GM19372 (cell line): ENCODE results near the gene KRT13.
A peak's percentile ranks its signal among the peaks of the same experiment; 100 is the strongest.

Source experiments
- ATAC-seq: cut with Tn5 transposase; IDR thresholded peaks from one replicate; pipeline ENCODE4 v1.9.1; 2021; ENCODE audit warnings: mild to moderate bottlenecking, low read depth, moderate library complexity; ENCODE audit not compliant: unreplicated experiment

Gene KRT13

DNA sequence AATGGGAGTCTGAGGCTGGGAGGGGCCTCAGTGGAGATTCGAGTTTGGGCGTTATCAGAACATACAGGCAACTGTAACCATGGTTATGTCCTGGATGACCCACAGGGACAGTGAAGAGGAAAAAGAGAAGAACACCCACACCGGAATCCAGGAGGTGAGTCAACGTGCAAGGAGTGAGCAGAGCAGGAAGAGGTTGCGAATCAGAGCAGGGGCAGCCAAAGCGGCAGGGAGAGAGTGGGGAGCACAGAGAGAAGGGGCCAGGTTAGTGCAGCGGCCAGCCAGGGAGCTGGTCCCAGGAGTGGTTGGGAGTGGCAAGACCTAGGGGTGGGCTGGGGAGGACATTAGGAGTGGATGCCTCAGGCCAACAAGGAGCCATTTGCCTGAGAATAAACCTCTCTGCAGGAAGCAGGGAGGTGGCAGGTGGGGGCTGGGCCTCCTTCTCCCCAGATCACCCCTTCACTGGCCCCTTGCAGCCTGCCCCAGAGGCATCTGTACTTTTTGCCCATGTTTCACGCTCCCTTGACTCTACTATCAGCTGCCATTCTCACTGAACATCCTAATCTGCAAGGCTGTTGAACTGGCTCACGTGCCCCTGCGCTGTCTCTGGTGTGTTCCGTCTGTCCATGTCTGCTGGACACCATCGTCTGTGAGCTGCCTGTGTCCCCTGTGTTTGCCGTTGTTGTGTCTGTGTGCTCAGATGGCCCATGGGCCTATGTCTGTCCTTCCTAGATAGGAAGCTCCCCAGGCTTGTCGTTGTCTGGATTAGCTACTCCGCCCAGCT, 5.1 kb downstream of the KRT13 start:
- no peak for ATAC-seq

DNA sequence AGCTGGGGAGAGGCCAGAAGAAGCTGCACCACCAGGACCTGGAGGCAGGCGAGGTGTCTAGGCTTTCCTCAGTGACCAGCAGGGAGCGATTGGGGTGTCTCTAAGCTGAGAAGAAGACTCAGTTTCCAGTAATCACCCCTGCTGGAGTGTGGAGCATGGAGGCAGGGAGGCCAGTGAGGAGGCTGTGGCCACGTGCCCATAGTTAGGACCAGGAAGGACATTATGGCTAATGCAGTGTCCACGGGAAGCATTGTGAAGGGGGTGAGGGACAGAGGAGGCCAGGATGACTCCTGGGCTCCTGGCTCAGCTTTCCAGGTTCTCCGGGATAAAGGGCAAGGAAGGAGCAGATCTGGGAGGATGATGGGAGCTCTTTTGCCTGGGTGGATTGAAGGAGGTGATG, 5.7 kb downstream of the KRT13 start:
- ATAC-seq, result no peak

- no peak for ATAC-seq
These were observed 7.1 kb downstream of the KRT13 start for GRCh38 chr17:41498276-41498675.

DNA sequence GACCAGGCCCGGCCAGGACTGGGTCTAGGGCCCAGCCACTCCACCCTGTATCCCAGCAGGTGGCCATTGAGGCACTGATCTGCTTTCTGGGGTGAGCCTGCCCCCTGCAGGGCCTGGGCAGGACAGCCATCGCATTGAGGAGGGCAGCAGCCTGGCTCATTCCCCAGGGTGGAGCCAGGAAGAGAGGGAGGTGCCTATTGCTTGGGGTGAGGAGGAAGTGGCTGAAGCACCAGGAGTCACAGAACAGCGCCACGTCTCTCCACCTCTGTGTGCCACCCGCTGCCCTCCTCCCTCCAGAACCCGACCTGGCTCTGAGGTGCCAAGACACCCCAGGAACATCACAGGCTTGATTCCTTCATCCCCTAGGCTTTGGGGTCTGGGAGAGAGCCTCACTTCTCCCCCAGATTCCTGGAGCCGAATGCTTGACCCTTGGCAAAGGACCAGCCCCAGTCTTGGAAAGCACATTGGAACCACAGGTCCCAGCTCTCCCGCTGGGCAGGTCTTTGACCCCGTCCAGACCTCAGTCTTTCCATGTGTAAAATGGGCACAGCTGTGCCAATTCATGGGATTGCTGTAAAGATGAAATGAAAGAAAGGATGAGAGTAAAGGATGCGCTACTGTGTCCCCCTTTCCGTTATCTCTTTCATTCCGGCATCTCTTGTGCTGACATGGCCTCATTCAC, 8.5 kb downstream of the KRT13 start:
- ATAC-seq, result peak; percentile 61

DNA sequence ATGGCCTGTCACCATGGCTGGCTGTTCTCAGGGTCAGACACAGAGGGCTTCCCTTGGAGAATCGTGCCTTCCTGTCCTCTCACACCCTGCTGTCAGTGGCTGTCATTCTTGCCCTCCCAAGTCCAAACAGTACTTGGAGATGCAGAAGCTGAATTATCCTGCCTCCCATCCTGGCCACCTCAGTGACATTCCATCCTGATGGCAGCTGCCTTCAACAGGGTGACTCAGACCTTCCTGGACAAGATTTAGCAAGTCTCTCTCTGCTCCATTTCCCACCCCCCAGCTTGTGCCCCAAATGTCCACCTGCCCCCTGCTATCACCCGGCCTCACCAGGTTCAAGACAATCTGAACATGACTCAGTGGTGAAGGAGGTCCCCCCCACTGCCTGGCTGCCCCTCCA, 10.9 kb downstream of the KRT13 start:
- no peak for ATAC-seq

DNA sequence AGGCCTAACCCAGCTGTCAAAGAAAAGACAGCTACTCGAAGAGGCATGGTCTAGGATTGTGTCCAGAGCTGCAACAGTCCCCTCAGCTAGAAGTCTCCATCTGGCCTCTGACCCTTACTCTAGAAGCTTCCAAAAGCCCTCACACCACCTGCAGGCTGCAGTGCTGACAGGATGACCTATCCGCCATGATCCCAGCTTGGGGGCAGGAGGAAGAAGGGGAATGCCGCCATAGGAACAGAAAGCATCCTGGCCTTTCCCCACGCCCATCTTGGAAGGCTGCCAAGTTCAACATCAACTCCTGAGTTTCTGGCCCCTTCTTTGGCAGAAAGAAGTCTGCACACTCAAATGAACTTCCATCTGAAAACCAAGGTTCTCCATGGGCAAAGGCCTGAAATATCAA, 12.6 kb downstream of the KRT13 start:
- no peak for ATAC-seq

DNA sequence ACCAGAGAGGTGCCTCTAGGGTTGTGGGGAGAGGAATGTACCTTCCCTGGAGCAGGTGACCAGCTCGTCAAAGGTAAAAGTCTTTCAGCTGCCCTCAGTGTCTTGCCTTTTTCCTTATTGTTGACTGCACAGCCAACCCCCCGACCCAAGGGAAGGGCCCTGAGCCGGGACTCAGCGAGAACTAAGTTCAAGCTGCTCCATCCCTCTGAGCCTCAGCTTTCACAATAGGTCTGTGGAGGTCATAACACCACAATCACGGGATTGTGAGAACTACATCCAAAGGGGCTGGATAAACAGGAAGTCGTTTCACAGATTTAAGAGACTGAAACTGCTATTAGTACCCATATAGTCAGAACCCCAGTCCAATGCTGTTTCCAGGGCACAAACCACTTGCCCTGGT, 13.1 kb downstream of the KRT13 start:
- ATAC-seq, result no peak

GRCh38 chr17:41491476-41491875, 13.9 kb downstream of the KRT13 start:
- ATAC-seq, result no peak

DNA sequence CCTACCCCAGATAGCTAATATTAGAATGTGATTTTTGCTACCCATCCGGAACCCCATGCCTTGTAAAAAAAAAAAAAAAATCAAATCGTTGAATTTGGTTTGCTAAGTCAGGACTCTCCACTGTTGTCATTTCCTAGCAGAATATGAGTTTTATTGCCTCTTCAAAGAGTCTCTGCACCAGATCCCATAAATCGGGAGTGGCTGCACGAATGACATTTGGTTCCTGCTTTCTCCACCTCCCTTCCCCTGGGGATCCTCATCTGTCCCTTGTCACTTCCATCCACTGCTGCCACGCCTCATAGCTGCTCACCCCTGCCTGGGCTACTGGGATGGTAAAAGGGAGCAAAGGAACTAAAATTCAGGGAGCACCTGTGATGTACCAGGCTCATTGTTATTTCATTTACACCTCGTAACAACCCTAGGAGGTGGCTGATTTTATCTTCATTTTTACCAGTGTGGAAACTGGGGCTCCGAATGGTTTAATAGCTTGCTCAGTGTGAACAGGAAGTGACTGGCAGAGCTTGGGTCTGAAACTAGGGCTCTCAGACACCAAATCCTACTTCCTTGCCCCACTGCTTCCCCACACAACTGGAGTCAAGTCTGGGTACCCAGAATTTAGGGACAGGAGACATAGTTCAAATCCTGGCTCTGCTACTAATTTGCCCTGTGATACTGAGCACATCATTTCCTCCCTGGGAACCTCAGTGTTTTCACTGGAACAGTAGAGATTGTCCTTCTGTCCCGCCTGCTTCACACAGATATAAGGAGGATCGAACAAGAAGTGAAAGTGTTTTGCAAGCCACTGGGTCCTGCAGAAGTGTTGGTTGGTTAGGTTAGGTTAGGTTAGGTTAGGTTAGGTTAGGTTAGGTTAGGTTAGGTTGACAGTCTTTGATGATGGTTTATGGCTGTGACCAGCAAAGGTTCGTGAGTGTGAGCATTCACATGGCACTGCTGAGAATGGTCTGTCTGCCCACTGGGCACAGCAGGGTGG, 15.1 kb downstream of the KRT13 start:
- ATAC-seq, result no peak

GRCh38 chr17:41489531-41489930, 15.9 kb downstream of the KRT13 start, which contains the start of gene KRT36:
Gene KRT36, minus strand, starts transcription at chr17:41489910. Its CDS starts 46 bp downstream, at chr17:41489864.
- no peak for ATAC-seq

GRCh38 chr17:41486809-41487530, 18.4 kb downstream of the KRT13 start:
- no peak for ATAC-seq

- ATAC-seq, result no peak
These were observed 19.1 kb downstream of the KRT13 start for GRCh38 chr17:41486316-41486715.

GRCh38 chr17:41484920-41485904, 20.2 kb downstream of the KRT13 start:
- ATAC-seq, result no peak

DNA sequence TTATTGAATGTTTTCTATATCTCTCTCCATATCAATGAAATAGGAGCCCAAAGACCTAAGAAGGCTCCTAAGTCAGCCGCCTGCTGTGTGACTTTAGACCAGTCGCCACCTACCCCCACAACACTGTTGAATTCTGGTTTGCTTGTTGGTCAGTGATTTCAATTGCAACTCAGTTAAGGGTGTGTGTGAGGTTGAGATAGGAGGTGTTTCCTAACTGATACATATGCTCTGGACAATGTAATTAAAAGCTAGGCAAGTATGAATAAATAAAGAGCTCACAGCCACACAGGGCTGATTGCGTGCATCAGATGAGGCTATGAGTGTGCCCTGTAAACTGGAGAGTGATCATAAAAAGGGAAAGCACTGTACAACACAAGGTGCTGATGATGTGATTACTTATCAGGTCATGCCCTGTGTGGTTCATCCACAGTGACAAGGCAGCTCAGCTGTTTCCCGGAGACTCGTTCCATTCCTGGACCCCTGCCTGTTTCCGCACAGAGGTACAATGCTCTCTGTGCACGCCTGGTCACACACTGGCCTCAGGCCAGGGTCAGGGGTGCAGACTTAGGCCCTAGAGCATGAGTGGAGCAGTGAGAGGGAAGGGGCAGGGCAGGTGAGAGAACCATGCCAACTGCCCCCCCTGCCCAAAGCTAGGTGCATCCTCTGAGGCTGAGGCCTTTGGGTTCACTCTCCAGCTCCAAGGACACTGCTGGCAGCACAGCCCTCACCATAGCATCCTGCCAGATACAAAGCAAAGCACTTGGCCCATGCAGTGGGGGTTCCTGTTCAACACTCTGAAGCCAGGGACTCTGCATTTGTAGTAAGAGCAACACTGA, 21.2 kb downstream of the KRT13 start:
- ATAC-seq, result no peak

DNA sequence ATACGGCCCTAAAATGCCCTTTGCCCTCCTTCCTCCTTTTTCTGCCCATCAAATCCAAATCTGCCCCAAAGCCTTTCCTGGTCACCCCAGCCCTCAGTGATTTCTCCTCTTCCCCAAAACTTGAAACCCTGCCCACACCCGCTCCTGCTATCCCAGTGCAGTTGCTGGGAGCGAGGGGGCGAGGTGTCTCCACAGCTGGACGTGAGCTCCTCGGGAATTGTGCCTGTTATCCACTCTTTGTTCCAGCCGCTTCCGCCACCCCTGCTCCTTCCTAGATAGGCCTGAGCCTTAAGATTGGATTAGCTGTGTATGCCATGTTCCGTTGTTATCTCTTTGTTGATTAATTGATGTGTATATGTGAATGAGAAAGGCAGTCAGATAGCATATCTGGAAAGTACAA, 21.9 kb downstream of the KRT13 start:
- ATAC-seq, result no peak

DNA sequence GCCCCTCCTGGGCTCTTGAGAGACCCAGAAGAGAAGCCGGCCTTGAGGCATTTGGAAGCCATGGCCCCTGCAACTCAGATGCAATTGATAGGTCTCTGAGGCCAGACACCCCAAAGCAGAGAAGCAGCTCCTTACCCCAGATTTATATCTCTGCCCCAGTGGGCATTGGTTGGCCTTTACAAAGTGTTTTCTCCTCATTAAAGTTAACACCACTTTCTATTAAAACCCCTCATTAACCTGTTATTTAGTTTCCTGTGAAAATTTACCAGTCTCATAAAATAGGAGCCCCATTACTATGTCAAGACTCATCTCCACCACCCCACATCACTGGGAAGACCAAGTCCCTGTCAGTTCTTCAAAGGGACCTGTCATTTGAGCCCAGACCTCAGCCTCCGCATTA, 24.4 kb downstream of the KRT13 start, which contains the start of gene KRT35:
Gene KRT35, minus strand, starts transcription at position 116 of the 400 bp plus-strand sequence. Its CDS starts 54 bp downstream, at position 62.
- no peak for ATAC-seq

DNA sequence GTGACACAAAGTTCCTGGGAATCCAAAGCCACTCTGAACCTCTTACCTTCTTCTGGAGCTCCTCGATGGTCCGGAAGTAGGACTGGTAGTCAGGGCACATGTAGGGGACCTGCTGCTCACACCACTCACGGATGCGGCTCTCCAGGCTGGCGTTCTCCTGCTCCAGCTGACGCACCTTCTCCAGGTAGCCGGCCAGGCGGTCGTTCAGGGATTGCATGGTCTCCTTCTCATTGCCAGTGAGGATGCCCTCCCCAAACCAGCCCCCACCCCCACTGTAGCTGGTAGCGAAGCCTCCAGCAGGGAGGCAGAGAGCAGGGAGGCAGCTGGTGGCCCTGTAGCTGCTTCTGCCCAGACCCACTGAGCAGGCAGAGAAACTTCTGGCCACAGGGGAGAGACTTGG, 24.8 kb downstream of the KRT13 start:
- ATAC-seq, result no peak

- ATAC-seq, result no peak
These were observed 25.3 kb downstream of the KRT13 start for GRCh38 chr17:41480136-41480535.
